Lower lobe of right lung (tissue), 2 donors: Measurements from ENCODE around the gene SLF2. TPM values are rescaled to one million over a fixed set of nuclear protein-coding genes. Genes with fewer than 3 reads are reported as not detected.

Source experiments
- ATAC-seq, 2 donors: fragments of 200-7000 bp; cut with Tn5 transposase; one replicate each; pipeline ENCODE4 v1.9.1; 2020 to 2022; ENCODE audit warnings: mild to moderate bottlenecking in 2 of 2, moderate library complexity in 2 of 2
- DNase-seq: peaks from one replicate; pipeline ENCODE4 v3.0.0-alpha.2; 2020
- H3K27ac ChIP-seq: fragments of 200-600 bp; one replicate; pipeline ENCODE4 v1.8.0; 2022
- H3K27me3 ChIP-seq: fragments of 200-600 bp; one replicate; pipeline ENCODE4 v1.8.0; 2022; ENCODE audit warnings: low read depth
- H3K36me3 ChIP-seq: fragments of 200-600 bp; one replicate; pipeline ENCODE4 v1.8.0; 2022; ENCODE audit warnings: mild to moderate bottlenecking
- H3K4me1 ChIP-seq: fragments of 200-600 bp; one replicate; pipeline ENCODE4 v1.8.0; 2022
- H3K4me3 ChIP-seq: fragments of 200-600 bp; one replicate; pipeline ENCODE4 v1.8.0; 2022; ENCODE audit warnings: mild to moderate bottlenecking
- H3K9me3 ChIP-seq: fragments of 200-600 bp; one replicate; pipeline ENCODE4 v1.8.0; 2022
- intact Hi-C: fragments of 100-400 bp; cut with DNase I; formaldehyde crosslinking; loops from one replicate; pipeline ENCODE4 v1.11.0; 2022
- total RNA-seq: library from RNA; stranded (reverse); fragmentation: NEBNext Ultra II Directional; extraction: Animal tissue kit (Norgen Biotek cat#: 25700); gene quantifications from one replicate; pipeline ENCODE4 v1.2.1, GENCODE V29; 2021
- TF ChIP-seq, protein P1 (sequence below): fragments of 200-600 bp; IDR thresholded peaks from one replicate; pipeline ENCODE4 v1.8.0; 2022; ENCODE audit warnings: antibody characterized with exemption, mild to moderate bottlenecking
- donor health status: DM: no; HTN: yes; CAD: no; lungs with severe emphysema.

SLF2 gene
- total RNA-seq, 1 donor from 2014 or later, result 34.4 TPM

DNA sequence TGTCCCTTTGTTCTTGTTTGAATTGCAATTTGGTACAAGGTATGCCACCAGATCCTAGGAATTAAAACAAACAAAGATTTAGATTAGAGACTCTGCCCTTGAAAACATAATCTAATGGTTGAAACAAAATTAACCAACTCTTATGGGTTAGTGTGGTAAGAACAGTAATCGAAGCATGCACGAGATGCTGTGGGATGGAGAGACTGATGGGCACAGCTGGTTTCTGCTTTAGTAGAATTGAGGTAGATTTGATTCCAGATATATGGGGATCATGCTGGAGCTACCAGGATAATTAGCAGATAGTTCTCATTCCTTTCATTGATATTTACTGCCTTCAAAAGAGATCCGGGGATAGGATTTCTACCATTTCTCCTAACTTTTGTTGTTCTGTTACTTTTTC, 36.2 kb downstream of the SLF2 start:
- no peaks in the 10 kb centered on the region for H3K27me3 ChIP-seq
- intact Hi-C loops, result no loop called here
- peaks cover 100% of the 10 kb centered on the region for H3K36me3 ChIP-seq
- no peaks in the 10 kb centered on the region for H3K9me3 ChIP-seq
- no peak for DNase-seq
- H3K27ac ChIP-seq, result no peak overlapping the region
- no peak overlapping the region for H3K4me3 ChIP-seq
- TF ChIP-seq, protein P1, sequence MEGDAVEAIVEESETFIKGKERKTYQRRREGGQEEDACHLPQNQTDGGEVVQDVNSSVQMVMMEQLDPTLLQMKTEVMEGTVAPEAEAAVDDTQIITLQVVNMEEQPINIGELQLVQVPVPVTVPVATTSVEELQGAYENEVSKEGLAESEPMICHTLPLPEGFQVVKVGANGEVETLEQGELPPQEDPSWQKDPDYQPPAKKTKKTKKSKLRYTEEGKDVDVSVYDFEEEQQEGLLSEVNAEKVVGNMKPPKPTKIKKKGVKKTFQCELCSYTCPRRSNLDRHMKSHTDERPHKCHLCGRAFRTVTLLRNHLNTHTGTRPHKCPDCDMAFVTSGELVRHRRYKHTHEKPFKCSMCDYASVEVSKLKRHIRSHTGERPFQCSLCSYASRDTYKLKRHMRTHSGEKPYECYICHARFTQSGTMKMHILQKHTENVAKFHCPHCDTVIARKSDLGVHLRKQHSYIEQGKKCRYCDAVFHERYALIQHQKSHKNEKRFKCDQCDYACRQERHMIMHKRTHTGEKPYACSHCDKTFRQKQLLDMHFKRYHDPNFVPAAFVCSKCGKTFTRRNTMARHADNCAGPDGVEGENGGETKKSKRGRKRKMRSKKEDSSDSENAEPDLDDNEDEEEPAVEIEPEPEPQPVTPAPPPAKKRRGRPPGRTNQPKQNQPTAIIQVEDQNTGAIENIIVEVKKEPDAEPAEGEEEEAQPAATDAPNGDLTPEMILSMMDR, result no peak
- ATAC-seq, result no peak
- no peaks in the 10 kb centered on the region for H3K4me1 ChIP-seq

DNA sequence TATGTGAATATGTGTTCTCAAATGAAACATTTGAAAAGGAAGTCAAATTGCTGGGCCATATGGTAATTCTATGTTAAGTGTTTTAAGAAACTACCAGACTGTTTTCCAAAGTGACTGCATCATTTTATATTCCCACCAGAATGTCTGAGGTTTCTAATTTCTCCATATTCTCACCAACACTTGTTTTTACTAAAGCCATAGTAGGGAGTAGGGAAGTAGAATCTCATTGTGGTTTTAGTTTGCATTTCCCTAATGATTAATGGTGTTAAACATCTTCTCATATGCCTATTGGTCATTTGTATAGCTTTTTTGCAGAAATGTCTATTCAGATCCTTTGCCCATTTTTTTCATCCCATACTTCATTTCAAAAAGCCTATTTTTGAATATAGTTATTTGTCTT, 47.5 kb downstream of the SLF2 start:
- Histone ChIP-seq H3K4me3 (no peak overlapping the region), H3K27ac (no peak overlapping the region), H3K4me1 (no peaks in the 10 kb centered on the region), H3K36me3 (peaks cover 82% of the 10 kb centered on the region), H3K9me3 (no peaks in the 10 kb centered on the region), H3K27me3 (no peaks in the 10 kb centered on the region)
- DNase-seq (no peak), ATAC-seq (no peak)
- TF ChIP-seq, protein P1, result no peak
- intact Hi-C loops, result no loop called here

DNA sequence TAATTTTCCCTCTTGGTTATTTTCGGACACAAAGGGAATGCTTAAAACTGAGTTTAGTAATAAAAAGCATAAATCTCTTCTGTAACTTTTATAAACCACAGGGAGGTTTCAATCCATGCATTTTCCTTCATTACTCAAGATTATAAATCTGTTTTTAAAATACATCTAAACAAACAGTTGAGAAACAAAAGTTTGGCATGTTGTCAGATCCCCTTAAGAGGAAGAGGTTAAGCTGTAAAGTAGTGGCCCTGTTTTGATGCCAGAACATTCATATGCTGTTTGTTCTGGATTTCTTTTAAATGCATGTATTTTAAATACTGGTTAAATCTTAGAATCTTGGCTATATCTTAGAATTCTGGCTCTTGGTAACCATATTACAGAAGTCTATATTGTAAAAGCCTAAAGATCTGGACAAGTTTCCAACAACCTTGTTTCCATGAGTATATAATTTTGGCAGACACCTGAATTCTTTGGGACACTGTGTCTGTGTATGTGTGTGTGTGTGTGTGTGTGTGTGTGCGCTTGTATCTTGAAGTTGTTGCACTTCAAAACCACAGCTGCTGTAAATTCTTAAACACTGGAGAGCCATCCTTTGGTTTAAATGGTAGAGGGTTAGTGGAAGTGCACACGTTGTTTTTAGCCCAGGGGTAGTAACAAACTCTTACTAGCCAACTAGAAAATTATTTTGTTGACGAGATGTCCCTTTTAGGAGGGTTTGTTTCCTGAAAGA, 49.8 kb downstream of the SLF2 start:
- intact Hi-C loops, result no loop called here
- Histone ChIP-seq H3K27me3 (no peaks in the 10 kb centered on the region), H3K27ac (no peak overlapping the region), H3K36me3 (peaks cover 67% of the 10 kb centered on the region), H3K4me3 (no peak overlapping the region), H3K4me1 (no peaks in the 10 kb centered on the region), H3K9me3 (no peaks in the 10 kb centered on the region)
- DNase-seq (no peak), ATAC-seq (no peak)
- TF ChIP-seq, protein P1, result no peak

DNA sequence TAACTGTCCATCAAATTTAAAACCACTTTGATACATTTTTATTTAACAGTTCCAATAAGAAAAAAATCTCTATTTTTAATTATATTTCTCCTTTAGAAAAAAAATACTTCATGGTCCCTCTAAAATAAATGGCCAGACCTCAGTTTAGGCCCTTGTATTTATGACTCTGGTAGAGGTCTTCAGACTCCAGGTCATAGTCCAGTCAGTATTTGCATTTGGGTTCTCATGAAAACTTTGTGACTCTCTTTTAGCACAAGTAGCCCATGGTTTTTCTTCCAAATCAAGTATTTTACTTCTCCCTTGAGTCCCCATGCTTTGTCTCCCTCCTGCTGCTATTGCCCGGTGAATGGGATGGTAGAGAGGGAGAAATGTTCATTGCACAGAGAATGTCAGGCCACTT, 51.1 kb downstream of the SLF2 start:
- Histone ChIP-seq H3K27ac (no peak overlapping the region), H3K27me3 (no peaks in the 10 kb centered on the region), H3K4me3 (no peak overlapping the region), H3K9me3 (no peaks in the 10 kb centered on the region), H3K4me1 (peaks cover 3% of the 10 kb centered on the region), H3K36me3 (peaks cover 54% of the 10 kb centered on the region)
- TF ChIP-seq, protein P1, result no peak
- intact Hi-C loops, result no loop called here
- DNase-seq (no peak), ATAC-seq (no peak)

DNA sequence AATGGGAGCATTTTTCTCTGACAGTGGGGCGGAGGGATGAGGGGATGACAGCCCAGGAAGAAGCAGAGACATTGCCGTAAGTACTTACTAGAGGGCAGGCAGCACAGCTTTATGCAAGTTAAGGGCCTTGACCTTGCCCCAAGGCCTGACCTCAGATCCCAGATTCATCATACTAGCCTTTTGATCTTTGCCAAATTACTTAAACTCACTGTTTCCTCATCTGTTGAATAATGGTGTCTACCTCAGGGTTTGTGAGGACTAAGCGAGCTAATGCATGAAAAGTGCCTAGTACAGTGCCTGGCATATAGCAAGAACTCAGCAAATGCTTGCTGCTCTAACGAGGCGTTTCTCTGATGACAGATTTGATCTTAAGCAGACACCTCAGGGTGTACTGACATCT, 53.1 kb downstream of the SLF2 start:
- Histone ChIP-seq H3K27ac (no peak overlapping the region), H3K9me3 (no peaks in the 10 kb centered on the region), H3K27me3 (peaks cover 5% of the 10 kb centered on the region), H3K4me1 (peaks cover 17% of the 10 kb centered on the region), H3K4me3 (no peak overlapping the region), H3K36me3 (peaks cover 37% of the 10 kb centered on the region)
- DNase-seq (no peak), ATAC-seq (no peak)
- intact Hi-C loops, result no loop called here
- TF ChIP-seq, protein P1, result no peak
